Hepatocyte (in vitro differentiated cells): Measurements from ENCODE around the gene SLC48A1.

Source experiments
- CTCF ChIP-seq: fragments of 200-600 bp; sonication (generic); IDR thresholded peaks from 2 replicates; pipeline ENCODE4 v1.5.1; 2016; ENCODE audit warnings: antibody characterized with exemption, mild to moderate bottlenecking; ENCODE audit not compliant: poor library complexity
- EZH2 ChIP-seq: fragments of 200-600 bp; sonication (generic); IDR thresholded peaks from 2 replicates; pipeline ENCODE4 v1.6.1; 2016; ENCODE audit warnings: antibody characterized with exemption, mild to moderate bottlenecking, borderline replicate concordance

- TF ChIP-seq CTCF (no peak), EZH2 (no peak)
Measured at GRCh38 chr12:47804171-47804570, 31.1 kb downstream of the SLC48A1 start.
